ENCODE measurements around the gene CXXC5. TPM values are rescaled to one million over a fixed set of nuclear protein-coding genes. Genes with fewer than 3 reads are reported as not detected.

The CXXC5 gene
- total RNA-seq, 2 donors from 2014 or later, result 58.5 to 62.5 TPM

- TF ChIP-seq CTCF (IDR thresholded peaks at IDR 0.05), result no peak
- H3K4me1 ChIP-seq (ENCODE audit: control insufficient read depth in 1 of 2, low read depth in 2 of 2), result peaks cover 62 to 89% of the 10 kb centered on the region in 2 donors
- H3K27ac ChIP-seq, result peak overlapping the region; percentile 90 to 99
- H3K36me3 ChIP-seq, result no peaks in the 10 kb centered on the region
- ATAC-seq (ENCODE audit: insufficient number of reproducible peaks, low FRiP score, low read depth) (no peak), DNase-seq (ENCODE audit: low spot score) (no peak)
- no peaks in the 10 kb centered on the region for H3K27me3 ChIP-seq (replicated peaks; ENCODE audit: insufficient read depth)
- no peaks in the 10 kb centered on the region for H3K9me3 ChIP-seq
- H3K4me3 ChIP-seq, result no peak overlapping the region
Measured at GRCh38 chr5:139664086-139664693, 16.0 kb downstream of the CXXC5 start.

- peak overlapping the region; percentile 34 for H3K4me3 ChIP-seq
- ATAC-seq (ENCODE audit: insufficient number of reproducible peaks, low FRiP score, low read depth), result no peak
- no peaks in the 10 kb centered on the region for H3K27me3 ChIP-seq (replicated peaks; ENCODE audit: insufficient read depth)
- peak overlapping the region; percentile 90 to 99 for H3K27ac ChIP-seq
- TF ChIP-seq CTCF (IDR thresholded peaks at IDR 0.05), result no peak
- DNase-seq (ENCODE audit: low spot score), result no peak
- no peaks in the 10 kb centered on the region for H3K36me3 ChIP-seq
- H3K4me1 ChIP-seq (ENCODE audit: control insufficient read depth in 1 of 2, low read depth in 2 of 2), result peaks cover 62 to 89% of the 10 kb centered on the region in 2 donors
- no peaks in the 10 kb centered on the region for H3K9me3 ChIP-seq
Measured at GRCh38 chr5:139664727-139665351, 16.7 kb downstream of the CXXC5 start.

GRCh38 chr5:139665626-139666025, 17.5 kb downstream of the CXXC5 start:
- H3K4me3 ChIP-seq, result no peak overlapping the region

GRCh38 chr5:139666551-139666950, 18.4 kb downstream of the CXXC5 start:
- Histone ChIP-seq H3K4me1 (ENCODE audit: control insufficient read depth in 1 of 2, low read depth in 2 of 2) (peaks cover 62 to 94% of the 10 kb centered on the region in 2 donors), H3K27ac (peak overlapping the region; percentile 90 to 99), H3K4me3 (no peak overlapping the region), H3K36me3 (no peaks in the 10 kb centered on the region), H3K9me3 (no peaks in the 10 kb centered on the region), H3K27me3 (replicated peaks; ENCODE audit: insufficient read depth) (no peaks in the 10 kb centered on the region)
- no peak for TF ChIP-seq CTCF (IDR thresholded peaks at IDR 0.05)
- no peak for ATAC-seq (ENCODE audit: insufficient number of reproducible peaks, low FRiP score, low read depth)
- DNase-seq (ENCODE audit: low spot score), result no peak

More at GRCh38 chr5:139665626-139666025, 17.5 kb downstream of the CXXC5 start:
- H3K4me1 ChIP-seq (ENCODE audit: control insufficient read depth in 1 of 2, low read depth in 2 of 2), result peaks cover 59 to 89% of the 10 kb centered on the region in 2 donors
- no peak for TF ChIP-seq CTCF (IDR thresholded peaks at IDR 0.05)
- H3K27ac ChIP-seq, result peak overlapping the region; percentile 90 to 99
- H3K9me3 ChIP-seq, result no peaks in the 10 kb centered on the region
- ATAC-seq (ENCODE audit: insufficient number of reproducible peaks, low FRiP score, low read depth) (no peak), DNase-seq (ENCODE audit: low spot score) (no peak)
- H3K36me3 ChIP-seq, result no peaks in the 10 kb centered on the region
- H3K27me3 ChIP-seq (replicated peaks; ENCODE audit: insufficient read depth), result no peaks in the 10 kb centered on the region

GRCh38 chr5:139667001-139667729, 19.0 kb downstream of the CXXC5 start:
- no peak for ATAC-seq (ENCODE audit: insufficient number of reproducible peaks, low FRiP score, low read depth)
- no peaks in the 10 kb centered on the region for H3K27me3 ChIP-seq (replicated peaks; ENCODE audit: insufficient read depth)
- no peaks in the 10 kb centered on the region for H3K36me3 ChIP-seq
- TF ChIP-seq CTCF (IDR thresholded peaks at IDR 0.05), result no peak
- H3K9me3 ChIP-seq, result no peaks in the 10 kb centered on the region
- no peak for DNase-seq (ENCODE audit: low spot score)
- H3K4me3 ChIP-seq, result no peak overlapping the region
- H3K27ac ChIP-seq, result peak overlapping the region; percentile 90 to 99
- peaks cover 62 to 94% of the 10 kb centered on the region in 2 donors for H3K4me1 ChIP-seq (ENCODE audit: control insufficient read depth in 1 of 2, low read depth in 2 of 2)

Data from thoracic aorta (tissue), 2 donors.